Mammary epithelial cell (primary cell): ENCODE measurements around the gene TCEAL4.
"Not testable (repeated sequence)": the region's sequence is repeated elsewhere in the genome, so short reads cannot be mapped to it uniquely, and the experiment has no call there.

Source experiments
- CTCF ChIP-seq, 2 donors: IDR thresholded peaks in 1 of 2; conservative IDR thresholded peaks in 1 of 2; 2 replicates each; pipeline ENCODE4 v1.5.1; 2011 to 2012; ENCODE audit warnings: inconsistent platforms in 2 of 2, low read length in 2 of 2, mild to moderate bottlenecking in 2 of 2, control low read depth in 1 of 2, low read depth in 1 of 2; ENCODE audit not compliant: insufficient read depth in 1 of 2; ENCODE audit errors: extremely low read depth in 1 of 2
- EZH2 ChIP-seq: IDR thresholded peaks from 2 replicates; pipeline ENCODE4 v1.6.1; 2012; ENCODE audit warnings: low read length, inconsistent platforms, borderline replicate concordance

- not testable (repeated sequence) for TF ChIP-seq CTCF (conservative IDR thresholded peaks at IDR 0.05 in 1 of 2, IDR thresholded peaks at IDR 0.05 in 1 of 2; ENCODE audit: extremely low read depth in 1 of 2, insufficient read depth in 1 of 2, low read depth in 1 of 2, low read length in 2 of 2); EZH2
Observed at GRCh38 chrX:103592295-103592694, 7.0 kb downstream of the TCEAL4 start.
